Measurements from ENCODE around the gene PADI4.

GRCh38 chr1:17264470-17264869 lies 43.5 kb upstream of the PADI4 start:
- TF ChIP-seq CTCF (IDR thresholded peaks at IDR 0.05) = no peak
- TF ChIP-seq ZNF423 (CRISPR knock-in tag; IDR thresholded peaks at IDR 0.05) = no peak
- TF ChIP-seq ATF2 (CRISPR knock-in tag; IDR thresholded peaks at IDR 0.05; ENCODE audit: borderline replicate concordance, low read depth) = no peak
